AG04450 (cell line): ENCODE results near the gene EMC6. TPM values are rescaled to one million over a fixed set of nuclear protein-coding genes. Genes with fewer than 3 reads are reported as not detected.

ENCODE experiments used
- CTCF ChIA-PET: fragments of 300-600, 350-600 bp; formaldehyde crosslinking; extraction: SDS; loops from one replicate; lab custom pipeline; 2022; ENCODE audit warnings: antibody characterized with exemption, inconsistent platforms; lab: Charles Lee
- POLR2A ChIA-PET: fragments of 350-600 bp; formaldehyde crosslinking; extraction: SDS; loops from one replicate; lab custom pipeline; 2021; ENCODE audit warnings: antibody characterized with exemption, inconsistent platforms; lab: Yijun Ruan, JAX
- DNase-seq: peaks from one replicate; pipeline ENCODE4 v3.0.0-alpha.2; 2011; ENCODE audit warnings: low read depth, low spot score
- H3K27ac ChIP-seq: one replicate; pipeline ENCODE4 v1.5.1; 2012; ENCODE audit warnings: low read depth, low read length, control low read depth
- H3K27me3 ChIP-seq: one replicate; pipeline ENCODE4 v1.6.0; 2012; ENCODE audit warnings: low read length; ENCODE audit not compliant: control insufficient read depth, insufficient read depth
- H3K4me3 ChIP-seq: 2 replicates; pipeline ENCODE4 v1.5.1; 2011; ENCODE audit warnings: mild to moderate bottlenecking, low read depth, low read length, control low read depth
- H3K9me3 ChIP-seq: 2 replicates; pipeline ENCODE4 v1.5.1; 2012; ENCODE audit warnings: low read length; ENCODE audit not compliant: control insufficient read depth, insufficient read depth
- CTCF ChIP-seq: IDR thresholded peaks from 2 replicates; pipeline ENCODE4 v1.5.1; 2011; ENCODE audit warnings: low read depth, low read length, control low read depth, inconsistent platforms
- polyA plus RNA-seq: library from polyadenylated mRNA; depleted of rRNA; stranded (reverse); fragments of >200 nt; gene quantifications from 2 replicates; pipeline ENCODE4 v1.2.3, GENCODE V29; 2011

The EMC6 gene
- polyA plus RNA-seq, 1 experiment = 23.4 TPM

- peaks cover 3% of the 10 kb centered on the region for H3K9me3 ChIP-seq
- ChIA-PET POLR2A (interaction anchor here (0.7 kb wide), 1 partner anchor 25 kb away, joined by 3 read pairs; no protein-coding TSS in a partner anchor), CTCF (interaction anchor here (0.6 to 0.9 kb wide), 2 partner anchors 10 to 158 kb away, joined by 3 read pairs; no protein-coding TSS in a partner anchor)
- no peak overlapping the region for H3K27ac ChIP-seq
- H3K4me3 ChIP-seq = no peak overlapping the region
- peaks cover 15% of the 10 kb centered on the region for H3K27me3 ChIP-seq
- 0 out of 2 replicates have a peak, but pooled peaks have one; percentile 13 for TF ChIP-seq CTCF
- no peak for DNase-seq
Observed at GRCh38 chr17:3692346-3692745, 23.7 kb downstream of the EMC6 start.

DNA sequence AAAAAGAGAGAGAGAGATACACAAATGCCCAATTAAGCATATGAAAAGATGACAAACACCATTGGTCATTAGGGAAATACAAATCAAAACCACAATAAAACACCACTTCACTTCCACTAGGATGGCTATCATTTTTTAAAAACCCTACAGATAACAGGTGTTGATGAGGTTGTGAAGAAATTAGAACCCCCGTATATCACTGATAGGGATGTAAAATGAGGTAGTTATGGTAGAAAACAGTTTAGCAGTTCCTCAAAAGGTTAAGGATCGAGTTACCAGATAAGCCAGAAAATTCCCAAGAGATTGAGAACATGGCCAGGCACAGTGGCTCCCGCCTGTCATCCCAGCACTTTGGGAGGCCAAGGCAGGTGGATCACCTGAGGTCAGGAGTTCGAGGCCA, 24.5 kb downstream of the EMC6 start:
- no peak for TF ChIP-seq CTCF
- H3K27ac ChIP-seq = no peak overlapping the region
- H3K9me3 ChIP-seq = peaks cover 9% of the 10 kb centered on the region
- H3K4me3 ChIP-seq = no peak overlapping the region
- POLR2A ChIA-PET = no interaction called here
- CTCF ChIA-PET = interaction anchor here (0.6 to 0.9 kb wide), 2 partner anchors 10 to 158 kb away, joined by 3 read pairs; no protein-coding TSS in a partner anchor
- H3K27me3 ChIP-seq = peaks cover 22% of the 10 kb centered on the region
- DNase-seq = no peak

- ChIA-PET POLR2A (interaction anchor here (0.7 kb wide), 1 partner anchor 26 kb away, joined by 3 read pairs; no protein-coding TSS in a partner anchor), CTCF (no interaction called here)
- DNase-seq = no peak
- no peak overlapping the region for H3K27ac ChIP-seq
- TF ChIP-seq CTCF = no peak
- peaks cover 14% of the 10 kb centered on the region for H3K9me3 ChIP-seq
- no peak overlapping the region for H3K4me3 ChIP-seq
- H3K27me3 ChIP-seq = peaks cover 26% of the 10 kb centered on the region
Observed at GRCh38 chr17:3693829-3694231, 25.2 kb downstream of the EMC6 start.

- DNase-seq = no peak
- peaks cover 14% of the 10 kb centered on the region for H3K9me3 ChIP-seq
- POLR2A ChIA-PET = interaction anchor here (0.7 to 2.5 kb wide), 2 partner anchors 28 kb away, joined by 3 to 8 read pairs; no protein-coding TSS in a partner anchor
- CTCF ChIA-PET = no interaction called here
- H3K4me3 ChIP-seq = peak overlapping the region; percentile 62
- TF ChIP-seq CTCF = no peak
- H3K27ac ChIP-seq = no peak overlapping the region
- H3K27me3 ChIP-seq = peaks cover 26% of the 10 kb centered on the region
Observed at GRCh38 chr17:3695129-3695722, 26.6 kb downstream of the EMC6 start.
